D341Med (cell line): ENCODE data around the gene DPH3.
"Not testable (repeated sequence)": the region's sequence is repeated elsewhere in the genome, so short reads cannot be mapped to it uniquely, and the experiment has no call there.

Experiments
- DNase-seq: peaks from one replicate; pipeline ENCODE4 v3.0.0; 2012; ENCODE audit warnings: low spot score

DPH3 gene

GRCh38 chr3:16264708-16265454 is at the start of gene DPH3, which contains the start of gene OXNAD1:
TSS of gene DPH3 (minus strand) at chr3:16264943. CDS start at chr3:16264876, 67 bp downstream.
TSS of gene OXNAD1 (plus strand) at chr3:16265212. CDS start at chr3:16270953, 5,741 bp downstream.
- peak; percentile 98 for DNase-seq

GRCh38 chr3:16313886-16314645 is 49.3 kb upstream of the DPH3 start:
- DNase-seq, result no peak

- no peak for DNase-seq
Measured at GRCh38 chr3:16311960-16312451, 47.3 kb upstream of the DPH3 start.

- DNase-seq, result not testable (repeated sequence)
Measured at GRCh38 chr3:16310486-16310885, 45.7 kb upstream of the DPH3 start.

GRCh38 chr3:16309558-16309957 is 44.8 kb upstream of the DPH3 start:
- no peak for DNase-seq

GRCh38 chr3:16308727-16309126 is 44.0 kb upstream of the DPH3 start:
- DNase-seq, result no peak

GRCh38 chr3:16307832-16308531 is 43.2 kb upstream of the DPH3 start:
- DNase-seq, result no peak

GRCh38 chr3:16305111-16305541 is 40.4 kb upstream of the DPH3 start:
- DNase-seq, result no peak

- no peak for DNase-seq
Measured at GRCh38 chr3:16304061-16305010, 39.6 kb upstream of the DPH3 start.

GRCh38 chr3:16303037-16303575 is 38.4 kb upstream of the DPH3 start:
- DNase-seq, result no peak

GRCh38 chr3:16302082-16302631 is 37.4 kb upstream of the DPH3 start:
- DNase-seq, result no peak

GRCh38 chr3:16301507-16301906 is 36.8 kb upstream of the DPH3 start:
- no peak for DNase-seq

- no peak for DNase-seq
Measured at GRCh38 chr3:16300881-16301359, 36.2 kb upstream of the DPH3 start.

GRCh38 chr3:16300307-16300706 is 35.6 kb upstream of the DPH3 start:
- DNase-seq, result no peak

- no peak for DNase-seq
Measured at GRCh38 chr3:16299746-16300145, 35.0 kb upstream of the DPH3 start.

GRCh38 chr3:16298891-16299290 is 34.1 kb upstream of the DPH3 start:
- no peak for DNase-seq

GRCh38 chr3:16297997-16298885 is 33.5 kb upstream of the DPH3 start:
- DNase-seq, result no peak

- DNase-seq, result no peak
Measured at GRCh38 chr3:16295298-16295890, 30.7 kb upstream of the DPH3 start.

GRCh38 chr3:16294844-16295243 is 30.1 kb upstream of the DPH3 start:
- no peak for DNase-seq
